Effector CD4-positive, alpha-beta T cell (primary cell): ENCODE measurements around the gene PRMT9.

ENCODE experiments used
- DNase-seq: peaks from one replicate; pipeline ENCODE4 v3.0.0-alpha.2; 2020
- total RNA-seq: gene quantifications from one replicate; lab custom pipeline; 2026; lab: John Stamatoyannopoulos, UW

PRMT9 gene
- 38.6 reads per million, percentile 62 among the genes with 10 or more reads in this experiment for total RNA-seq

DNA sequence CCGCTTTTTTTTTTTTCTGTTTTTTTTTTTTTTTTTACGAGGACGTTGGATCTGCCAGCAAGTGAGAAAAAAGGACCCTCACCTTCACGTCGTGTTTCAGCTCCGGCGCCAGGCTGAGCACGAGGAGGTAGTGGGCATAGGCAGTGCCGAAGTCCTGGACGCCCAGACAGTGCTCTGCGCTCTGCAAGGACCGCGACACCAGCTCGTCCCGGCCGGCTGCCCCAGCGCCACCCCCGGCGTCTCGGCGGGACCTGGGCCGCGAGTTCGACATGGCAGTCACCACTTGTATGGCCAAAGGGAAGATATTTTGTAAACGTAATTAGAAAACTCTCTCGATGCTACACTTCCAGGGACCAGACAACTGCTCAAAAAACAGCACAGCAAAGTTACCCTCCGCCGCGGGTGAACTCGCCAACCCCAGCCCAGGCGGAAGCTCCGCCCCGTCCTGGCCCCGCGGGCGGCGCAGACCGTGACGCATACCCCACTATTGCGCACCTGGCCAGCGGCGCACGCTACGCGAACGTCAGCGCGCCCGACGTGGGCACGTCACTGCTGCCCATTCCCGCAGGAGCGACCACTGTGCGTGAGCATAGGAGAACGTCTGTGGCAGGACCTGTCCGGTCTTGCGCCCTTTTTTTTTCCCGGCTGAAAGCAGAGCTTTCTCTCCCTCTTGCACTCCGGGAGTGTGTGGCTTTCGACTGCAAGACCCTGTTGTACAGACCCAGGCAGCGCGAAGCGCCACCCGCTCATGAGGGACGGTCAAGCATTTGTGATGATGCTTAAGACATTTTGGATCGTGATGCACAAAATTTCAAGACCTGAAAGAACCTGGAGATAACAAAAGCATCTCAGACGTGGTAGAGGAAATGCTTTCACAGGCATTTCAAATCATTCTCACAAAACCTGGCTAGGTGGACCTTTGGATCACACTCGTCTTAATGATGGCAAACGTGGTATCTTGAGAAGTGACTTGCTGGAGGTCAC lies at the start of gene PRMT9:
TSS of gene PRMT9 (minus strand) at position 447 of the 984 bp plus-strand sequence. CDS start at position 271, 176 bp downstream.
- peak; percentile 78 for DNase-seq

DNA sequence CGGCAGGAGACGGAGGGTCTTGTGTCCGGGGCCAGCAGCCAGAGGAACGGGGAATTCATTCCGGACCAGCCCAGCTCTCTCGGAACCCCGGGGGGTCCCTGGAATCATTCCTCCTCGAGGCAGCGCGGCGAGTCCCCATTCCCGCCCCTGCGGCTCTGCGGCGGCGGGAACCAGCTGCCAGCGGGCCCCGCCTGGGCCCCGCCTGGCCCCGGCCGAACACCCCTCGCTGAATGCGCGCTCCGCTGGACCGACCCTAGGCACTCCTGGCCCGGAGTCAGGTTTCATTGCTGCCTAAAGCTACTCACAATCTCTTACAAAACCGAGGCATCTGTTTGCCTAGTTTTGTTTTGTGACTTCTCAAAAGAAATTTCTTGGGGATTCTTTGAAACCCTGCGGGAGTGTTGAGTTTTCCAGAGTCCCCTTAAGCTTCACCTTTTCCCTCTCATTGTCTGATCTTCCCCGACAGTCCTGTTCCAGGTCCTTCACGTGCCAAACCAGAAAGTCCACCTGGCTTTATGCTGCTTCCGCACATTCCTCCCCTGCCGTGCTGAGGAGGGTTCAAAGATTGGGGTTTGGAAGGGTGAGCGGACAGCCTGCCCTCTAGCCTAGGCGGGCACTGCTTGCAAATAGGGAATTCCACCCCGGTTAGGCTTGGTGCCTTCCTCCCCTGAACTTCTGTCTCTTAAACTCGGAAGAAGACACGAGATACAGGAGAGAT lies 48.7 kb upstream of the PRMT9 start:
- no peak for DNase-seq

DNA sequence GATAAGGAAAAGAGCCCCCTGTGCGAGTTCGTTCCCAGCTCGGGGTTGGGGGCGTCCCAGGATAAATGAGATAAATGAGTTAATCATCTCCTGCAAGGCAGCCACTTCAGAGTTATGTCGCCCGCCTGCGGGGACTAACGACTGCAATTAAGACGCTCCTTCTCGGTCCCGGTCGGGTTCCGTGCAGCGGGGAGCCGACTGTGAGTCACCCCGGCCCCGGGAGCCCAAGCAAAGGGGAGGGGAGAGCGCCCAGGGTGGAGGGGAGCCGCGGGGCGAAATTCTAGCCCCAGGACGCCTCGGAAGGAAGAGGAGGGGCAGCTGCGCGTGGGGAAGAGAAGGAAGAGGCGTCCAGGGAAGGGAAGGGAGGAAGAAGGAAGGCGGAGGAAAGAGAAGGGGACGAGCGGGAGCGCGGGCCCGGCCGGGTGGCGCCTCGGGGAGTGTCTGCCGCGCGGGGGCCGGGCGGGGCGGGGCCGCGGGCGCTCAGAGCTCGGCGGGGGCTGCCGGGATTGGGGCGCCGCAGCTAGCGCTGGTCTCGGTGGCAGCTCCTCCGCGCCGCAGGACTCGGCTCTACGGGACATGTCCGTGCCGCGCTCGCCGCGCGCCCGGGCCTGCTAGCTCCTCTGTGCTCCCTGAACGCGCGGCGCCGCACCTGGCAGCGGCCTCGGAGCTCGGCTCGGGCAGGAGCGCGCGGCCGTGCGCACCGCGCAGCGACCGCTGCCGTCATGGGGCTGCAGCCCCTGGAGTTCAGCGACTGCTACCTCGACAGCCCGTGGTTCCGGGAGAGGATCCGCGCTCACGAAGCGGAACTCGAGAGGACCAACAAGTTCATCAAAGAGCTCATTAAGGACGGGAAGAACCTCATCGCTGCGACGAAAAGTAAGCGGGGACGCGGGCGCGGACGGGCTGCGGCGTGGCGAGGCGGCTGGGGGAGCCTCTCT lies 47.9 kb upstream of the PRMT9 start, which contains the start of gene ARHGAP10:
TSS of gene ARHGAP10 (plus strand) at position 509 of the 938 bp plus-strand sequence. CDS start at position 723, 214 bp downstream.
- DNase-seq: peak; percentile 55

DNA sequence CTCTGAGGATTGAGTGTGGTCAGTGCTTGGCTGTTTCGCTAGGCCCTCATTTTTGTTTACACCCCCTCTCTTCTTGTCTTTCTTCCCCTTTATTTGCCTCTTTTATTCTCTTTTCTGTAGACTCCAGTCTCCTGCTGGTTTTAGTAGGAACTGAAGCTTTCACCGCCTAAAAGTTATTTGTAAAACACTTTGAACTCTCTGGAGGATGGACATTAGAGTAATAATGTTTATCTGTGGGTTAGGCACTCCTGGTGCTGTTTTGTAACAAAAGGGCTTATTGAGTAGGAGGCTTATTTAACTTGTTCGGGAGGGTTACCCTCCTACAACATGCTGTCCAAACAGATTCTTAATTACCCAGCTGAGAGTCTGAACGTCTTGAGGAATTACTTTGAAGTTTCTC lies 46.4 kb upstream of the PRMT9 start:
- no peak for DNase-seq

DNA sequence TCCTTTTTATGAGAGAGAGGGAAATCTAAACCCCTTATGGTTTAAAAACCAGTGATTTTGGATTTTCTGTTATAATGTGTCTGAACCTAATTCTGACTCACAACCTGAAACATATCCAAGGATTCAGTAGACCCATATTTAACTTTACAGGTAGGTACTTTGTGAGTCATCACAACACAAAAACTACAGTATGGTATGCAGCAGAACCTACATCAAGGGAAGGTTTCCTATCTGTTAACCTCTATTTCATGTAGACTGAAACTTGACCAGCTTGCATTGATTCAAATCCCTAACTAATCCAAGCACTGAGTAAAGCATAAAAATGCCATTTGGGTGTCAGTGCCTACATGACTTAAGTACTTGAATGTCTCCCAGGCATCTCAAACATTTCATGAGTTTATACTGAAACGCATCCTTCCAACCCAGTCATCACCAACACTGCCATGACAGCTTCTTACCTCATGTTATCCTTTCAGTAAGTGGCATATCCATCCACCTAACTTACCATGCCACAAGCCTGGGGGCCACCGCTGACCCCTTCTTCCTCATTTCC lies 43.6 kb upstream of the PRMT9 start:
- DNase-seq: no peak

DNA sequence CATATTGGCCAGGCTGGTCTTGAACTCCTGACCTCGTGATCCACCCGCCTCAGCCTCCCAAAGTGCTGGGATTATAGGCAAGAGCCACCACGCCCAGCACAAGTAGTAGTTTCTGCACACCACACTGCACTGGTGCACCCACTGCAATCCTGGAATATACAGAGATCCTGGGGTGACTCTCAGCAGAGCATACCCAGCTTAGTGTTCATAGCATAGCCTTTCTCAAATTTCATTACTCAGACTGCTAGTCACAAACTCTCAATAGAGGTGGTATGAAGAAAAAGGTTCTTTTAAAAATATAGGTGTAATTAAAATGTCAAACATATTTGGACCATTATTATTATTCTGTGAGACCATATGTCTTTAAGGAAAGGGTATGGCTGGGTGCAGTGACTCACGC lies 41.7 kb upstream of the PRMT9 start:
- DNase-seq: no peak

DNA sequence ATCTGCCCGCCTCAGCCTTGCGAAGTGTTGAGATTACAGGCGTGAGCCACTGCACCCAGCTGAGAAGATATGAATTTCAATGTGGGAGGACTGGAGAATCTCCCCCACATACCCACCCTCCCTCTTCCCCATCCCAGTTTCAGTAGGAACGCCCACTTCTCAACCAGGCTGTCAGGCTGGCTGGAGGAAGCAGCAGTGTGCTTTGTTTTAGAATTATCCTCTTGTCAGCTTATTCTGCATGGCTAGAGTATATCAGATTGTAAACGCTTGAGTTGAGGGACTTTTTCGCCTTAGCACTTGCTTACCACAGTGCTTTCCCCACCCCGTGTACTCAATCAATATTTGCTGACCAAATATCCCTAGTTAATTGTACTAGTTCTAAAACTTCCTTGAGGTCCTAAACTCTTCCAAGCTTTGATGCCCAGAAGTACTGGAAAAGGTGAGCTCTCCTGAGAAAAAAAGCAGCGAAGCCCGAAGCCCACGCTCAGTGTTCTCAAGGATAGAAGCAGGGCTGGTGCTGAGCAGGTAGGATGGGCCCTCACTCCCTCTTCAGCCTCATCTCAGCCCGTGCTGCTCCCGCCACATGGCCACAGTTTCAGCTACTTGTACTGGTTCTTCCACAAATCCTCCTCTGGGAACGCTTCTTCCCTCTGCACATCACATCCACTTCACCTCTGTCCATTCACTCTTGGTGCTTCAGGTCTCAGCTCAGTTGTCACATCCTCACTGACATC lies 40.7 kb upstream of the PRMT9 start:
- no peak for DNase-seq

DNA sequence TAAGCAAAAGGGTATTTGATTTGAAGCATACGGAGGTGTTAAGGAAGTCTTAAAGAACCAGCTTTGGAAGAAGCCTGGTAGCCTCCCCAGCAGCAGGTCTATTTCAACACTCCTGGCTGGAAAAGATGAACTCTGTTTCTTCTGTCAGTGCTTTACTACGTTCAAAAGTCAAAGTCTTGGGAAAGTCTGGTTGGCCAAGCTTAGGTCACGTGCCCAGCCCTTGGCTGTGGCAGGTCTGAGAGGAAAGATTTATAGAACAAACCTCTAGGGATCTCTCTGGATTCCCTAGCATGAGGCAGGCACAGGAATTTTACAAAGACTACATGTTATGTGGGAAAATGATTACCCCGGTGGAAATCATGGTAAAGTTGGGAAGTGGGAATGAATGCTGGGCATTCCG lies 39.4 kb upstream of the PRMT9 start:
- no peak for DNase-seq

DNA sequence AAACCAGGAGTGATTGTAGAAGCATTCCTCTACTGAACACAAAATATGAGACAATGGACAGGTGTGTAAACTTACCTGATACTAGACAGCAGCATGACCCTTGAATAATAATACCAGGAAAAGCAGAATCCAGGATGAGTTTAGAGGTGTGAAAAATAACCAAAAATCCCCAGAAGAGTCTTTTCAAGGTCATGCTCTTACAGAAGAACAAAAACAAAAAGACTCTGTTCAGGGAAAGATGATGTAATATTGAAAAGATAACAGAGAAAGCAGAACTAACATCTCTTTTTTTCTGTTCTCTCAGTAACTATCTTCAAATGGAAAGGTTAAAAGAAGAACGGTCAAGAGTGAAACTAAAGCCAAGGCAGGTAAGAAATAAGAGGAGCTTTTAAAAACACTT lies 33.9 kb upstream of the PRMT9 start:
- no peak for DNase-seq

DNA sequence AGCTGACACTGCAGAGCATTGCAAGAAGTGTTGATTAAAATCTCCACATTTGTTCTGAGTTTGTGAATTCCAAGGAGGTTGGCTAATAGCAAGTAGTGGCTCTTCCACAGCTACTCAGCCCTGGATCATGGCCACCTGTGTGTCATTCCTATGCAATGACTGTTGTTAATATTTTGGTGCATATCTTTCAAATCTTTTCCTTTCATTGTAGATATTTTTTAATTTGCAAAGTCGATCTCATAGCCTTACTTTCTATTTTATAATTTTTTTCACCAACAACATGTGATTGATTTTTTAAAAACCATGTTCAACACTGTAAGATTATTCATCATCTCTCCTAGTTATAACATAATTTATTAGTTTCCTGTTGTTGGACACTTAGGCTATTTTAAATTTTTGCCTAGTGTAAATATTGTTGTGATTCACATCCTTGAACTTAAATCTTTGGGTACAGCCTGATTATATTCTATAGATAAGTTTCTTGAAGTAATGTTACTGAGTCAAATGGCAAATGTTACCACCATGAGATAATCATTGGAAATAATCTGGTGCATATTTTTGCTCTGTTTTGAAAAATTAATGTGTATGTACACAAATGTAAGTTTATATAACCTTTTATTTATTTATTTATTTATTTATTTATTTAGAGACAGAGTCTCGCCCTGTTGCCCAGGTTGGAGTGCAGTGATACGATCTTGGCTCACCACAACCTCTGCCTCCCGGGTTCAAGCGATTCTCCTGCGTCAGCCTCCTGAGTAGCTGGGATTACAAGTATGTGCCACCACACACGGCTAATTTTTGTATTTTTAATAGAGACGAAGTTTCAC lies 30.8 kb upstream of the PRMT9 start:
- no peak for DNase-seq

DNA sequence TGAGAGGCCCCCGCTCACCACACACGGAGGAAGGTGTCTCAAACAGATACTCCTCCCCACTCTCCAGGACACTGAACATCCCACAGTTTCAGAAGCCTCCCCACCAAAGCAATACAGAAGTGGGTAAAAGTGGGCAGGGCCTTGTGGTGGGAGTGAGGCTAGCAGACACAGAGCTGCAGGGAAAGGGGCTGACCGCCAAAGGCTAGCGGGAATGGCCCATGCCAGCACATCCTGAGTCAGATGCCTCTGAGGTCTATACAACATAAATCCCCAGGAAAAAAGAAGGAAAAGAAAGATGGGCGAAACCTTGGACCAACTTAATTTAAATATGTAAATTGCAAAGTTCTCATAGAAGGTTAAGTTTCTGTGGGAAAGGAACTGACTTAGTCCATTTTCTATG lies 26.0 kb upstream of the PRMT9 start:
- DNase-seq: no peak

DNA sequence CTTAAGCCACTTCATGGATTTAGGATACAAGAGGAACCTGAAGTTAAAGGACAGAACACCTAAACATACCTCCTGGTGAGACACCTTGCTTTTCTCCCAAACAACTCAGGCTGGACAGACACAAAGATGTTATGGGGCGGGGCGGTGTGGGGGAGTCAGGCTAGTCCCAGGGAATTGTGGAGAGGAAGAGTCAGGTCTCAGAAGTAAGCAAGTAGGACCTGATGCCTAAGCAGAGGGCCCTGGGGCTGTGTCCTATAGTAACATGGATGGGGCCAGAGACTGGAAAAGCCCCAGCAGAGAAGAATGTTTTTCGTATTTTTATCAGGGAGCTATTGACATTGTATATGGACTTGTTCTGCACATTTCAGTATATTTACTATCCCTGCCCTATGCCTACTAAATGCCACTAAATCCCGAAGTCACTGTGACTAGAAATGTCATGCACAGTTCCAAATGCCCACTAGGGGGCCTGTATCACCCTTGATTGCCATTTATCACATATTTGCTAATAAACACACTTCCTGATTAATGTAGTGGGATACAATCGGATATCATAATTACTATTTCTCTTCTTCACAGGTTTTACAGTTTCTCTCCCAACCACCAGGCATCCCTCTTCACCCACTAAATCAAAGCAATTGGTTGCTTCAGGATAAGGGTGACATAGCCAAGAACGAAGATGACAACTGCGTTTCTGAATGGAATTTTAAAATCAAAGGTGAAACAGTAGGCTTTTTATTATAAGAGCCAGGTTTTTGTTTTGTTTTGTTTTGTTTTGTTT lies 24.1 kb upstream of the PRMT9 start:
- DNase-seq: peak; percentile 28

DNA sequence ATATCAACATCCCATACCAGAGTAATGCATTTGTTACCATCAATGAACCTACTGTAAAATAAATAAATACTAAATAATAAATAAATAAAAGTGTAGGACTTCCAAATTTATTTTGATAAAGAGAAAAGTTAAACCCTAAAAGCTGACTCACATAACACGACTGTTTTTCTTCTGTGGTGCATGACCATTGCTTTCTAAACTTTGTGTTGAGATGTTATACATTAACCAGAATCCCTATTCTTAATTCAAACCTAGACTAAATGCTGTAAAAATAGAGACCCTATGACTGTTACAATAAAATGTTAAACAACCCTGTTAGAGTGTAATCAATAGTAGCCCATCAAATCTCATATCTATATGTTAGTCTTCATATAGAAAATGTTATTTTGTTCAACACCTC lies 20.9 kb upstream of the PRMT9 start:
- DNase-seq: no peak

DNA sequence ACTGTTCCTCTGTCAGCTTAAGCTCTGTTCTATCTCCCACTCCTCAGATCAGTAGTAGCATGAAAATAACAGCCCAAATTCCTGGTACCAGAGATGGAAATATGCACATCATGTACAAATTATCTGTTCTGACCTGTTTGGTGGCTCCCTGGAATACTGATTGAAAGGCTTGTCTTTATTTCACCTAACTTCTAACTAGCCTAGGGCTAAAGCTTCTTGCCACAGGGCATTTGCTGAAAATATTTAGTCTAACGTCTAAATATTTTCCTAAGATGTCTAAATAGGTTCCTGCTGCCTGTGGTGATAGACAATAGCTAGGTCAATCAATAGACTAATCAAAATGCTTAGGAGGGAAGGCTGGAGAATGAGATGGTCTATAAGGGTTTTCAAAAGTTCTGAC lies 12.9 kb upstream of the PRMT9 start:
- DNase-seq: no peak

DNA sequence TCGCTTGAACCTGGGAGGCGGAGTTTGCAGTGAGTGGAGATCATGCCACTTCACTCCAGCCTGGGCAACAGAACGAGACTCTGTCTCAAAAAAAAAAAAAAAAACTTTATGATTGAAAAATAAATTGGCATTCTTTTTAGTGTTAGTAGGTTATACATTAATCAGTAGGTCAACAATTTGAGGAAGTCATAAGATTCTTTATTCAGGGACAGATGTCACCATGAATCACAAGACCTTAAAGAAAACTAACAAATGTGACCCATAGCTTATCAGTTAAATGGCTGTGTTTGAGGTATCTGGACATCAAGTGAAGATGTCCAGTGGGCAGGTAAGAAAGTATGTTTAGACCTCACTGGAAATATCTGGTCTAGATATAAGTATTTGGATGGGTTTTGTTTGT lies 9.3 kb upstream of the PRMT9 start:
- no peak for DNase-seq

DNA sequence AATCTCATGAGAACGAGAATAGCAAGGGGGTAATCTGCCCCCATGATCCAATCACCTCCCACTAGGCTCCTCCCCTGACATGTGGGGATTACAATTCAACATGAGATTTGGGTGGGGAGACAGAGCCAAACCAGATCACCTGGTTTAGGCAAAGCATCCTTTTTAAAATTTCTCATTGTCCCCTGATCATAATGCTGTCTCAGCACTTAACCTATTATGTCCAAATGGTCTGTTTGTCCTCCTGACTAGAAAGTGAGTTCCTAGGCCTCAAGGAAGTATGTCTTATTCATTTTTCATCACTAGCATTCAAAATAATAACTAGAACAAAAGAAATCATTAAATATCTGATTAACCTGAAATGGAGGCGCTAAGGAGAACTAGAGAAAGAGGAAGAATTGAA lies 7.9 kb upstream of the PRMT9 start:
- DNase-seq: no peak

DNA sequence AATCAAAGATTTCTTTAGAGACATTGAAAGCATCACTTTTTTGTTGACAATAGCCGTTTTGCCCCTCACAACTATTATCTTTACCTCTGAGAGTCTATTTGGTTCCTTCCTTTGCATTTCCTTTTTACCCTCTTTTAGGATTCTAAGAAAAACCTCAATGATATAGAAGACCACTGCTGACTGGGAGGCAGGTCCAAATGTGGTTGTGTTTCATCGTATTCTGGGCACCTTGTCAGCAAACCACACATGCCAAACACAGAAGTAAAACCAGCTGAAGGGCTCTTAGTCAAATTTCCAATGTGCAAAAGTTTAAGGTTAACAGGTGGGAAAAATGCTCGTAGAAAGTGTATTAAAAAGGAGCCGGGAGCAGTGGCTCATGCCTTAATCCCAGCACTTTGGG lies 5.1 kb upstream of the PRMT9 start:
- no peak for DNase-seq

DNA sequence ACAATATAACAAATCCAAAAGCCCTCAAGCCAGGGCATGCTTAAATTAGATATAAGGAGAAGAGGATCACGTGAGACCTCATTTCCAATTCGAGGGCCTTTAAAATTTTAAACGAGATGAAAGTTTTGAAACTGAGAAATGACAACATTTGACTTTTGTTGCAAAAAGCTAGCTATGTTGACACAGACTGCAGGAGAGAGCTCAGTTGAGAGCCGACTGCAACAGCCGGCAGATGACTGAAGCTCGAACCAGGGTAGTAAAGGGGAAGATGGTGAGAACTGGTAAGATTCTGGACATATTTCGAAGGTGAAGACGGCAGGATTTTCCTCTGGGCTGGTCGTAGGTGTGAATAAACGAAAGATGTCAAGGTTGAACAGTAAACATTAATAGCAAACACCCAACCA lies 773 bp downstream of the PRMT9 start:
- DNase-seq: no peak

DNA sequence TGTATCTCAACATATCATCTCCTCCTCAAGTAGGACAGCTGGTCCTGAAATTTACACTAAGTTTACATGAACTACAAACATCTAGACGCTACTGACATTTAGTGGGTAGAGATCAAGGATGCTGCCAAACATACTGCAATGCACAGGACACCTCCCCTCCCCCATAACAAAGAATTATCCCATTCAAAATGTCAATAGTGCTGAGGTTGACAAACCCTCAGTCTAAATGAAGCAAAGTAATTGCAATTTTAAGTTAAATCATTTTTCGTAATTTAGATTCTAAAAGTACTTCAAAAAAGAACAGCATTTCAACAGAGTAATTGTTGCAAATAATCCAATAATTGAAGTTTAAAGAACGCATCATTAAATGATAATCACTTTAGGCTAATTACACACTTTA lies 1.2 kb downstream of the PRMT9 start:
- DNase-seq: no peak
